Mucosa of gallbladder (tissue), 1 donor: Measurements from ENCODE around the gene HOXB1. TPM values are rescaled to one million over a fixed set of nuclear protein-coding genes. Genes with fewer than 3 reads are reported as not detected.

Experiments used
- DNase-seq: peaks from one replicate; pipeline ENCODE4 v3.0.0-alpha.2; 2020; ENCODE audit warnings: low spot score
- total RNA-seq: library from RNA; stranded (reverse); gene quantifications from one replicate; pipeline ENCODE4 v1.2.1, GENCODE V29; 2021
- donor health status: DM: no; HTN: no; CAD: no.

HOXB1 gene
- total RNA-seq, 1 donor from 2014 or later: not detected

- DNase-seq: no peak
Observed at GRCh38 chr17:48567646-48568354, 37.0 kb upstream of the HOXB1 start.

GRCh38 chr17:48567209-48567608 is 36.4 kb upstream of the HOXB1 start:
- DNase-seq: no peak

- no peak for DNase-seq
Observed at GRCh38 chr17:48566717-48567116, 35.9 kb upstream of the HOXB1 start.

- DNase-seq: no peak
Observed at GRCh38 chr17:48565925-48566710, 35.3 kb upstream of the HOXB1 start.

- no peak for DNase-seq
Observed at GRCh38 chr17:48565022-48565554, 34.3 kb upstream of the HOXB1 start.

- no peak for DNase-seq
Observed at GRCh38 chr17:48564188-48565021, 33.6 kb upstream of the HOXB1 start.

GRCh38 chr17:48563867-48564187 is 33.0 kb upstream of the HOXB1 start:
- DNase-seq: no peak

GRCh38 chr17:48563385-48563838 is 32.6 kb upstream of the HOXB1 start:
- no peak for DNase-seq

- no peak for DNase-seq
Observed at GRCh38 chr17:48562934-48563333, 32.1 kb upstream of the HOXB1 start.

GRCh38 chr17:48561884-48562810 is 31.3 kb upstream of the HOXB1 start:
- peak; percentile 19 for DNase-seq

GRCh38 chr17:48559840-48560817 is 29.3 kb upstream of the HOXB1 start:
- no peak for DNase-seq

- DNase-seq: no peak
Observed at GRCh38 chr17:48559122-48559839, 28.5 kb upstream of the HOXB1 start.

- no peak for DNase-seq
Observed at GRCh38 chr17:48558831-48559121, 28.0 kb upstream of the HOXB1 start.

- DNase-seq: no peak
Observed at GRCh38 chr17:48558057-48558830, 27.4 kb upstream of the HOXB1 start.

GRCh38 chr17:48556576-48557401 is 26.0 kb upstream of the HOXB1 start:
- DNase-seq: no peak

- DNase-seq: no peak
Observed at GRCh38 chr17:48556229-48556575, 25.4 kb upstream of the HOXB1 start.
